AG04449 (cell line): ENCODE data around the gene GJA3.

Experiments used
- CTCF ChIA-PET: fragments of 350-600 bp; formaldehyde crosslinking; extraction: SDS; loops from one replicate; lab custom pipeline; 2021; ENCODE audit warnings: antibody characterized with exemption; lab: Yijun Ruan, JAX
- POLR2A ChIA-PET: fragments of 400-600, 350-600 bp; formaldehyde crosslinking; extraction: SDS; loops from one replicate; lab custom pipeline; 2020; ENCODE audit warnings: antibody characterized with exemption, inconsistent platforms; lab: Yijun Ruan, JAX
- DNase-seq: peaks from one replicate; pipeline ENCODE4 v3.0.0-alpha.2; 2010; ENCODE audit warnings: low read depth, low spot score
- H3K4me3 ChIP-seq: 2 replicates; pipeline ENCODE4 v1.5.1; 2011; ENCODE audit warnings: low read depth, mild to moderate bottlenecking, control low read depth, low read length
- TF ChIP-seq, protein P1 (sequence below): IDR thresholded peaks from one replicate; pipeline ENCODE4 v1.5.1; 2011; ENCODE audit warnings: mild to moderate bottlenecking, moderate library complexity, low read length, control low read depth, inconsistent platforms; ENCODE audit not compliant: insufficient read depth; ENCODE audit errors: missing control alignments

The GJA3 gene

DNA sequence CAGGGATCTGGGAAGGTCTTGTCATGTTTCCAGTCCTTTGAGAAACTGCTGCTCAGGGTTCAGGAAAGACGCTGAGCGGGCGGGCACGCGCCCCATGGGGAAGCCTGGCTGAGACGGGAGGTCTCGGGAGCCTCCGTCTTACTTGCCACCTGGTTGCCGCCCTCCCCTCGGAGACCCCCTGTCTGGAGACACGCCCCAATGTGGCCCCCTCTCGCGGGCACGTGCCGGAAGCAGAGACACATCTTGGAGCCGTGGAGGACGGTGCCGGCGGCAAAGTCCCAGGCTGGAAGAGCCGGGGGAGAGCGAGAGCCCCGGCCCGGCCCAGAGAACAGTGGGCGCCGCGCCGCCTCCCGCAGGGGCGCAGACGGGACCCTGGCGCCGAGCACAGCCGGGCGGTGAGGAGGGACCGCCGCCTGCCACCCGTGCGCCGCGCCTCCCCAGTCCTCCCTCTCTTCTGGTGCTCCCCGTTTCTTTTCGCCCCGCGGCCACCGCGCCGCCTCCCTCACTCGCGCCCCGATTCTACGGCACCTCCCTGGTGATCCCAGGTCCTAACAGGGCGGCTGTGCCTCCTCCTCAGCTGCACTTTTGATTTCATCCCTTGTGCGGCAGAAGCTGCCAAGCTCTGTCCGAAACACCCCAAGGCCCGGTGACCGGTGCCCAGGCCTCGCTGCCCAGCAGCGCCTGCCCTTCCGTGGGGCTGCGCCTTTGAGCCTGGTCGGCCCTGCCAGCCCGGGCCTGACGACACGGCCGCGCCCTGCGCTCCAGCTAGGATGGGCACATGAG is 16.4 kb upstream of the GJA3 start:
- DNase-seq, result no peak

GRCh38 chr13:20175907-20176652 is 15.2 kb upstream of the GJA3 start:
- no peak overlapping the region for H3K4me3 ChIP-seq
- no peak for DNase-seq
- ChIA-PET POLR2A (no interaction called here), CTCF (interaction anchor here (0.7 to 1.2 kb wide), 3 partner anchors 9 to 749 kb away, joined by 3 read pairs; no protein-coding TSS in a partner anchor)
- TF ChIP-seq, protein P1, sequence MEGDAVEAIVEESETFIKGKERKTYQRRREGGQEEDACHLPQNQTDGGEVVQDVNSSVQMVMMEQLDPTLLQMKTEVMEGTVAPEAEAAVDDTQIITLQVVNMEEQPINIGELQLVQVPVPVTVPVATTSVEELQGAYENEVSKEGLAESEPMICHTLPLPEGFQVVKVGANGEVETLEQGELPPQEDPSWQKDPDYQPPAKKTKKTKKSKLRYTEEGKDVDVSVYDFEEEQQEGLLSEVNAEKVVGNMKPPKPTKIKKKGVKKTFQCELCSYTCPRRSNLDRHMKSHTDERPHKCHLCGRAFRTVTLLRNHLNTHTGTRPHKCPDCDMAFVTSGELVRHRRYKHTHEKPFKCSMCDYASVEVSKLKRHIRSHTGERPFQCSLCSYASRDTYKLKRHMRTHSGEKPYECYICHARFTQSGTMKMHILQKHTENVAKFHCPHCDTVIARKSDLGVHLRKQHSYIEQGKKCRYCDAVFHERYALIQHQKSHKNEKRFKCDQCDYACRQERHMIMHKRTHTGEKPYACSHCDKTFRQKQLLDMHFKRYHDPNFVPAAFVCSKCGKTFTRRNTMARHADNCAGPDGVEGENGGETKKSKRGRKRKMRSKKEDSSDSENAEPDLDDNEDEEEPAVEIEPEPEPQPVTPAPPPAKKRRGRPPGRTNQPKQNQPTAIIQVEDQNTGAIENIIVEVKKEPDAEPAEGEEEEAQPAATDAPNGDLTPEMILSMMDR, result no peak

More for the DNA sequence above, 16.4 kb upstream of the GJA3 start:
- CTCF ChIA-PET, result no interaction called here
- TF ChIP-seq, protein P1, result no peak
- POLR2A ChIA-PET, result no interaction called here
- H3K4me3 ChIP-seq, result peak overlapping the region; percentile 6

- CTCF ChIA-PET, result interaction anchor here (0.7 to 1.2 kb wide), 4 partner anchors 9 to 750 kb away, joined by 3 read pairs; no protein-coding TSS in a partner anchor
- no peak overlapping the region for H3K4me3 ChIP-seq
- POLR2A ChIA-PET, result interaction anchor here (0.5 to 0.6 kb wide), 2 partner anchors 16 to 105 kb away, joined by 3 read pairs; no protein-coding TSS in a partner anchor
- TF ChIP-seq, protein P1, result no peak
- DNase-seq, result no peak
Observed at GRCh38 chr13:20175406-20175794, 14.5 kb upstream of the GJA3 start.

DNA sequence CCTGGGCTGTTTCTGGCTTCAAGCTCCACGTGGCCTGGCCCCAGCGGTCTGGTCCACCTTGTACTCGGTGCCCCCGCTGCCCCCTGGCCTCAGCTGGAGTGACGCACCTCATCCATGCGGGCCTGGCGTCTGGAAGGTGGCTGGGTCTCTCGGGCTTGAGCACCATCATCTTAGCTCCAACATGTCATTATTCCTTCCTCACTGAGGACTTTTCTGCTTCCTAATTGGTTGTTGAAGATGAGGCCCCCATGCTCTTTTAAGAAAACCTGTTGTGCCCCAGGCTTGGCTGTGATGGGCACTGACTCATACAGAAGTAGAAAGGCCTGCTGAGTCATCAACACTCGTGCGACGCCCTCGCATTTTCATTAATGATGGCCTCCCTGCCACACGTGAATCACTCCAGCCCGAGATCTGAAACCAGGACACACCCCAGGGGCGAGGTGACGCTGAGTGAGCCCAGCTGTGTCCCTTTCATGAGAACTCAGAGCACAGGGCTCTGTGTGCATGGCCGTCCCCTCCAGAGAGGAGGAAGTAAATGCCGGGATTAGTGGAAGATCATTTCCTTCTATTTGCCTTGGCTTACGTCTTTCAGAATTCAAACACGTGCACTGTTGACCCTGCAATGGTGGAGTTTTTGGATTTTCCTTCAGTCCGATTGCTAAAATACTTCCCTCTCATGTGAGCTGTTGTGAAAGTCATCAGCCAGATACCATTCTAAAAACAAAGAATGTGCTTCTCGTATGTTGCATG is 14.0 kb upstream of the GJA3 start:
- ChIA-PET CTCF (interaction anchor here (0.7 to 1.2 kb wide), 3 partner anchors 8 to 750 kb away, joined by 3 read pairs; no protein-coding TSS in a partner anchor), POLR2A (interaction anchor here (0.5 to 0.6 kb wide), 2 partner anchors 15 to 106 kb away, joined by 3 read pairs; no protein-coding TSS in a partner anchor)
- TF ChIP-seq, protein P1, result no peak
- H3K4me3 ChIP-seq, result no peak overlapping the region
- DNase-seq, result peak; percentile 38

DNA sequence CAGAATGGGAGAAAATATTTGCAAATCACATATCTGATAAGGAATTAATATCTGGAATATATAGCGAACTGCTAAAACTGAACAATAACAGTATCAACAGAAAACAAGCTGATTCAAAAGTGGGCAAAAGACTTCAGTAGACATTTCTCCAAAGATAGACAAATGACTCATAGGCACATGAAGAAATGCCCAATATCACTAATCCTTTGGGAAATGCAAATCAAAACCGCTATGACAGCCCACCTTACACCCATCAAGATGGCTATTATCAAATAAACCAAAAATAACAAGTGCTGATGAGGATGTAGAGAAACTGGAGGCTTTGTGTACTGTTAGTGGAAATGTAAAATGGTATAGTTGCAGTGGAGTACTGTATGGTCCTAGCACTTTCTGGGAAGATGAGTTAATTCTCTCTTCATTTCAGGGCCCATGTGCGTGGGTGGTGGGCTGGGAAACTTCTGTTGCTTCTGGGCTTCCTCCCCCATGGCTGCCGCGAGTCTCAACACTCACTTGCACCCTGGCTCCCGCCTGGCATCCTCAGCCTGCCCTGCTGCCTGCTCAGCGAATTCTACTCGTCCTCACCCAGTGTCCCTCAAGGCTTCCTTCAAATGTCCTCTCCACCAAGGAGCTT is 12.4 kb upstream of the GJA3 start:
- POLR2A ChIA-PET, result no interaction called here
- TF ChIP-seq, protein P1, result no peak
- H3K4me3 ChIP-seq, result no peak overlapping the region
- no peak for DNase-seq
- CTCF ChIA-PET, result interaction anchor here (0.8 to 1.5 kb wide), 4 partner anchors 8 to 24 kb away, joined by 3 read pairs; no protein-coding TSS in a partner anchor
